CD4-positive, CD25-positive, alpha-beta regulatory T cell (primary cell): ENCODE measurements around the gene DDX5. TPM values are rescaled to one million over a fixed set of nuclear protein-coding genes. Genes with fewer than 3 reads are reported as not detected.
"Not testable (repeated sequence)": the region's sequence is repeated elsewhere in the genome, so short reads cannot be mapped to it uniquely, and the experiment has no call there.

ENCODE experiments used
- ATAC-seq, 2 donors: fragments of 150-1000 bp; cut with Tn5 transposase; one replicate each; pipeline ENCODE4 v1.10.0; 2021; ENCODE audit warnings: low read depth in 2 of 2, moderate number of reproducible peaks in 2 of 2, moderate library complexity in 1 of 2
- DNase-seq, 3 donors: peaks; one replicate each; pipeline versions ENCODE4 v3.0.0 to v3.0.0-alpha.2; 2012 to 2022; ENCODE audit warnings: mixed read lengths in 1 of 3
- H3K27ac ChIP-seq: one replicate; pipeline ENCODE4 v1.7.0; 2013; ENCODE audit warnings: mild to moderate bottlenecking, low read length; ENCODE audit not compliant: insufficient read depth, poor library complexity, severe bottlenecking
- H3K27me3 ChIP-seq: one replicate; pipeline ENCODE4 v1.7.0; 2013; ENCODE audit warnings: low read length; ENCODE audit not compliant: control insufficient read depth, insufficient read depth
- H3K36me3 ChIP-seq: one replicate; pipeline ENCODE4 v1.7.0; 2013; ENCODE audit warnings: mild to moderate bottlenecking, low read length, moderate library complexity; ENCODE audit not compliant: control insufficient read depth, insufficient read depth
- H3K4me1 ChIP-seq: 2 replicates; pipeline ENCODE4 v1.7.0; 2013; ENCODE audit warnings: mild to moderate bottlenecking, low read length; ENCODE audit not compliant: insufficient read depth, control insufficient read depth, poor library complexity, severe bottlenecking
- H3K4me3 ChIP-seq: one replicate; pipeline ENCODE4 v1.7.0; 2013; ENCODE audit warnings: low read depth, mild to moderate bottlenecking, low read length, moderate library complexity
- H3K9me3 ChIP-seq, 2 experiments: 1 replicate in 1 of 2; 2 replicates in 1 of 2; pipeline ENCODE4 v1.7.0; 2013; ENCODE audit warnings: low read length in 2 of 2, mild to moderate bottlenecking in 1 of 2, moderate library complexity in 1 of 2; ENCODE audit not compliant: control insufficient read depth in 2 of 2
- H3K27ac Mint-ChIP-seq, 3 donors: one replicate each; pipeline ENCODE4 v1.8.0; 2020 to 2022; ENCODE audit warnings: mild to moderate bottlenecking in 3 of 3, mixed read lengths in 3 of 3, moderate library complexity in 2 of 3
- H3K27me3 Mint-ChIP-seq: one replicate; pipeline ENCODE4 v1.8.0; 2022; ENCODE audit warnings: mild to moderate bottlenecking, mixed read lengths
- H3K36me3 Mint-ChIP-seq: one replicate; pipeline ENCODE4 v1.8.0; 2020; ENCODE audit warnings: mixed read lengths
- H3K4me1 Mint-ChIP-seq, 4 donors: one replicate each; pipeline ENCODE4 v1.8.0; 2020 to 2022; ENCODE audit warnings: mixed read lengths in 4 of 4, mild to moderate bottlenecking in 1 of 4
- H3K4me3 Mint-ChIP-seq, 4 donors: one replicate each; pipeline ENCODE4 v1.8.0; 2020 to 2022; ENCODE audit warnings: mild to moderate bottlenecking in 4 of 4, mixed read lengths in 4 of 4, moderate library complexity in 3 of 4
- H3K9me3 Mint-ChIP-seq, 7 donors: one replicate each; pipeline ENCODE4 v1.8.0; 2020 to 2022; ENCODE audit warnings: mixed read lengths in 7 of 7, mild to moderate bottlenecking in 3 of 7, moderate library complexity in 2 of 7
- polyA plus RNA-seq, 4 donors: library from polyadenylated mRNA; unstranded; fragments of 300-500 nt; fragmentation: Illumina TruSeq; gene quantifications; one replicate each; pipeline ENCODE4 v1.2.3, GENCODE V29; 2021
- total RNA-seq: library from RNA; stranded (reverse); gene quantifications from one replicate; pipeline ENCODE4 v1.2.3, GENCODE V29; 2022

The DDX5 gene
- total and polyA plus RNA-seq, 5 donors from 2014 or later = 887 to 2,976 (median 1,090) TPM

DNA sequence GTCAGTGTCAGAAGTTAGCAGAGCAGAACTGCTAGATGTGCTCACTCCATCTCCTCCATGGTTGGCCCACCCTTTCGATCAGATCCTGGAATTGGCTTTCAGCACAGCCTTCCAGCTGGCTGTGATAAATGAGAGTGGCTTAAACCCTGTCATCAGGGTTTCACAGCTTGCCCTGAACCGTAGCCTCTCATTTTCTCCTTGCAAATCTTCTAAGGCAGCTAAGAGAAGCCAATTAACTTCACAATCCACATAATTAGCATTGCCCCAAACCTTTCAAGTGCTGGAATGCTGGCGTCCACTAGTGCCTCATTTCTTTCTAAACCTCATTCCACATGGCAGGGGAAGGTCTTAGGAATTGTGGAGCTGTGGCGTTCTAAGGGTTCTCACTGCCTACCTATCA, 35.5 kb downstream of the DDX5 start:
- H3K27ac ChIP-seq = no peak overlapping the region
- no peaks in the 10 kb centered on the region for H3K4me1 ChIP-seq
- H3K27ac Mint-ChIP-seq = peak overlapping the region in 1 of 3 donors; percentile 46
- H3K4me3 ChIP-seq = no peak overlapping the region
- no peaks in the 10 kb centered on the region for H3K36me3 ChIP-seq
- H3K9me3 ChIP-seq = no peaks in the 10 kb centered on the region
- peaks cover 4% of the 10 kb centered on the region for H3K27me3 ChIP-seq
- H3K9me3 Mint-ChIP-seq = no peaks in the 10 kb centered on the region
- no peaks in the 10 kb centered on the region for H3K36me3 Mint-ChIP-seq
- no peak overlapping the region for H3K4me3 Mint-ChIP-seq
- peaks cover 9% of the 10 kb centered on the region for H3K27me3 Mint-ChIP-seq
- no peak for DNase-seq
- no peak for ATAC-seq
- no peaks in the 10 kb centered on the region for H3K4me1 Mint-ChIP-seq

DNA sequence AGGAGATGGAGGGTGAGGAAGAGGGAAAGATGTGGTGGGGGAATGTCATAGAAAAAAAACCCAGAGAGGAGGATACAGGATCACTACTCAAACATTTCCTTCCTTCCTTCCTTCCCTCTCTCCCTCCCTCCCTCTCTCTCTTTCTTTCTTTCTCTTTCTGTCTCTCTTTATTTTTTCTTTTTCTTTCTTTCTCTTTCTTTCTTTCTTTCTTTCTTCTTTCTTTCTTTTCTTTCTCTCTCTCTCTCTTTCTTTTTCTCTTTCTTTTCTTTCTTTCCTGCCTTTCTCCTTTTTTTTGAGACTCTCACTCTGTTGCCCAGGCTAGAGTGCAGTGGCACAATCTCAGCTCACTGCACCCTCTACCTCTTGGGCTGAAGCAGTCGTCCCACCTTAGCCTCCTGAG, 39.3 kb downstream of the DDX5 start:
- not testable (repeated sequence) for H3K4me1 Mint-ChIP-seq, H3K4me3 ChIP-seq, H3K36me3 ChIP-seq, H3K9me3 ChIP-seq, ATAC-seq, H3K27ac ChIP-seq, H3K36me3 Mint-ChIP-seq, H3K27ac Mint-ChIP-seq, DNase-seq, H3K9me3 Mint-ChIP-seq, H3K4me1 ChIP-seq, H3K27me3 ChIP-seq
- H3K4me3 Mint-ChIP-seq = peak overlapping the region in 1 of 4 donors; percentile 44
- H3K27me3 Mint-ChIP-seq = peaks cover 18% of the 10 kb centered on the region

DNA sequence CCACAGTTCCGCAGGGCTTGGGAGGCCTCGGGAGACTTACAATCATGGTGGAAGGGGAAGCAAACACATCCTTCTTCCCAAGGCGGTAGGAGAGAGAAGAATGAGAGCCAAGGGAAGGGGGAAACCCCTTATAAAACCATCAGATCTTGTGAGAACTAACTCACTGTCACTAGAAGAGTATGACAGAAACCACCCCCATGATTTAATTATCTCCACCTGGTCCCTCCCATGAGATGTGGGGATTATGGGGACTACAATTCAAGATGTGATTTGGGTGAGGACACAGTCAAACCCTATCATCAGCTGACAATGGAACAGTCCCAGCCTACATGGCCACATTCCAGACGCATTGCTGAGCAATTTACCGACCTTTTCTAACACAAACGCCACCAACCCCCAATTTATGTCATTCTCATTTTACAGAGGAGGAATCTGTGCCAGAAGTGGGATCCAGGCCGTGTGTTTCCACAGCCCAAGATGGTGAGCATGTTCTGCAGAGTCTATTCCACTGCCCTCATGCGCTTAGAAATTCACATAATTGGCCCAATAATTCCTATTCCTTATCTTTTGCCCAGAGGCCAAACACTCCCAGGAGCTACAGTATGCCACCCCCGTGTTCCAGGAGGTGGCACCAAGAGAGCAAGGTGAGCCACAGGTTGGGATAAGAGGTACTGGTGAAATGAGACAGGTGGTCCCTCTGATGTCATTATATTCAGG, 39.9 kb downstream of the DDX5 start:
- ATAC-seq (no peak), DNase-seq (no peak)
- Histone ChIP-seq H3K27me3 (peaks cover 4% of the 10 kb centered on the region), H3K36me3 (no peaks in the 10 kb centered on the region), H3K4me3 (no peak overlapping the region), H3K27ac (no peak overlapping the region), H3K4me1 (no peaks in the 10 kb centered on the region), H3K9me3 (no peaks in the 10 kb centered on the region)
- peaks cover 18% of the 10 kb centered on the region for H3K27me3 Mint-ChIP-seq
- H3K36me3 Mint-ChIP-seq = no peaks in the 10 kb centered on the region
- H3K27ac Mint-ChIP-seq = peak overlapping the region in 1 of 3 donors; percentile 49
- no peak overlapping the region for H3K4me3 Mint-ChIP-seq
- no peaks in the 10 kb centered on the region for H3K9me3 Mint-ChIP-seq
- H3K4me1 Mint-ChIP-seq = no peaks in the 10 kb centered on the region

DNA sequence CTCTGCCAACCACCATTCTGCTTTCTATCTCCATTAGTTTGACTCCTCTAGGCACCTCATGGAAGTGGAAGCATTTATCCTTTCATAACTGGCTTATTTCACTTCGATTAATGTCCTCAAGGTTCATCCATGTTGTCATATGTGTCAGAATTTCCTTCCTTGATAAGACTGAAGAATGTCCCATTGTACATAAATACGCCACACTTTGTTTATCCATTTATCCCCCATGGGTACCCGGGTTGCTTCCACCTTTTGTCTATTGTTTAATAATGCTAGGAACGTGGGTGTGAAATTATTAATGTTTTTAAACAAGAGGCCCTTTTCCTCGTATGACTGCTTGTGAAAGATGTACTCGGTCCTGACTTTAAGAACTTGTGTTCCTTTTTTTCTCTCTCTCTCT, 44.3 kb downstream of the DDX5 start:
- Histone ChIP-seq H3K4me3 (no peak overlapping the region), H3K9me3 (no peaks in the 10 kb centered on the region), H3K4me1 (peaks cover under 1% of the 10 kb centered on the region), H3K27ac (no peak overlapping the region), H3K36me3 (no peaks in the 10 kb centered on the region), H3K27me3 (peaks cover 4% of the 10 kb centered on the region)
- Mint-ChIP-seq H3K27ac (no peak overlapping the region), H3K27me3 (peaks cover 17% of the 10 kb centered on the region), H3K4me1 (peaks cover 0 to 15% (median 5%) of the 10 kb centered on the region in 4 donors), H3K9me3 (peaks cover 0 to 2% (median 0%) of the 10 kb centered on the region in 7 donors), H3K36me3 (no peaks in the 10 kb centered on the region), H3K4me3 (no peak overlapping the region)
- ATAC-seq (no peak), DNase-seq (no peak)

DNA sequence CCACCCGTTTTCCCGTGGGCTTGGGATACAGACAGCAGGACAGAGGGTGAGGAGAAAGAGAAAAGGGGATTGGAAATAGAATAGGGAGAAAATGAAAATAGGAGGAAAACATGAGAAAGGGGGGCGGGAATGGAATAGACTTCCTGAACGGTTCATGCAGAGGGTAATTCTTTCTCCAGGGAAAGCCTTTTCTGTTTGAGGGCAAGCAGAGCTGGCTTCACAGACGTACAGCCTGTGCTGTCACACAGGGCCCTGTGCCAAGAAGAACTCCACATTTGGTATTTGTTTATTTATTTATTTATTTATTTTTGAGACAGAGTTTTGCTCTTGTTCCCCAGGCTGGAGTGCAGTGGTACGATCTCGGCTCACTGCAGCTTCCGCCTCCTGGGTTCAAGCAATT, 45.1 kb downstream of the DDX5 start:
- Mint-ChIP-seq H3K4me3 (no peak overlapping the region), H3K36me3 (peaks cover 5% of the 10 kb centered on the region), H3K27ac (no peak overlapping the region), H3K27me3 (peaks cover 13% of the 10 kb centered on the region), H3K4me1 (peaks cover 6 to 23% (median 10%) of the 10 kb centered on the region in 4 donors), H3K9me3 (peaks cover 0 to 2% (median 0%) of the 10 kb centered on the region in 7 donors)
- Histone ChIP-seq H3K9me3 (no peaks in the 10 kb centered on the region), H3K27ac (no peak overlapping the region), H3K27me3 (no peaks in the 10 kb centered on the region), H3K4me3 (no peak overlapping the region), H3K4me1 (peaks cover 8% of the 10 kb centered on the region), H3K36me3 (no peaks in the 10 kb centered on the region)
- ATAC-seq (no peak), DNase-seq (no peak)

DNA sequence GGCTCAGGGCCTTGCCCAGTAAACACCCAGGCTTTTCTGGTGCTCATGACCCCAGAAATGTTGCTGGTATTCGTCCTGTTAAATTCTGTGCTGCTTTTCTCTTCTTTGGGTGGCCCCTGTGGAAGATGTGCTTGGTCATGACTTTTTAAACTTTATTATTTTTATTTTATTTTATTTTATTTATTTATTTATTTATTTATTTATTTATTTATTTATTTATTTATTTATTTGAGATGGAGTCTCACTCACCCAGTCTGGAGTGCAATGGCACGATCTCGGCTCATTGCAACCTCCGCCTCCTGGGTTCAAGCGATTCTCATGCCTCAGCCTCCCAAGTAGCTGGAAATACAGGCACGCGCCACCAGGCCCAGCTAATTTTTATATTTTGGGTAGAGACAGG, 46.3 kb downstream of the DDX5 start:
- H3K27ac Mint-ChIP-seq, H3K27ac ChIP-seq, H3K36me3 ChIP-seq, ATAC-seq, H3K27me3 Mint-ChIP-seq, H3K9me3 ChIP-seq, H3K4me3 Mint-ChIP-seq, H3K9me3 Mint-ChIP-seq, DNase-seq, H3K36me3 Mint-ChIP-seq, H3K4me1 ChIP-seq, H3K4me3 ChIP-seq, H3K27me3 ChIP-seq: not testable (repeated sequence)
- peaks cover 6 to 30% (median 10%) of the 10 kb centered on the region in 4 donors for H3K4me1 Mint-ChIP-seq

DNA sequence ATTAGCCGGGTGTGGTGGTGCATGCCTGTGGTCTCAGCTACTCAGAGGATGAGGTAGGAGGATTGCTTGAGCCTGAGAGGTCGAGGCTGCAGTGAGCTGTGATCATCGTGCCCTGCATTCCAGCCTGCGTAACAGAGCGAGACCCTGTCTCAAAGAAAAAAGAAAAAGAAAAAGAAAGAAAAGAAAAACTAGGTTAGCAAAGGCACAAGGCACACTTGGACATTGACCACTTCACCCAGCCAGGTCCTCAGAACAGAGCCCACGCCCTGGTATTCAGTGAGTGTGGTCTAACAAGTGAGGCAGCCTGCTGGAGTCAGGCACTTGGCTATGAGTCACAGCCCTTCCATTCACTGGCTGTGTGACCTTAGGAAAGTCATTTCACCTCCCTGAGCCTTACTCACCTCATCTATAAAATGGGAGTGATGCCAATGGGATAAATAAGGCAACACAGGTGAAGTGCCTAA, 46.8 kb downstream of the DDX5 start:
- Mint-ChIP-seq H3K27ac (no peak overlapping the region), H3K36me3 (peaks cover 5% of the 10 kb centered on the region), H3K4me1 (peaks cover 6 to 30% (median 10%) of the 10 kb centered on the region in 4 donors), H3K27me3 (peaks cover 8% of the 10 kb centered on the region), H3K9me3 (peaks cover 0 to 2% (median 0%) of the 10 kb centered on the region in 7 donors), H3K4me3 (no peak overlapping the region)
- Histone ChIP-seq H3K9me3 (no peaks in the 10 kb centered on the region), H3K27ac (no peak overlapping the region), H3K4me1 (peaks cover 9% of the 10 kb centered on the region), H3K36me3 (no peaks in the 10 kb centered on the region), H3K4me3 (no peak overlapping the region), H3K27me3 (no peaks in the 10 kb centered on the region)
- ATAC-seq (no peak), DNase-seq (no peak)

DNA sequence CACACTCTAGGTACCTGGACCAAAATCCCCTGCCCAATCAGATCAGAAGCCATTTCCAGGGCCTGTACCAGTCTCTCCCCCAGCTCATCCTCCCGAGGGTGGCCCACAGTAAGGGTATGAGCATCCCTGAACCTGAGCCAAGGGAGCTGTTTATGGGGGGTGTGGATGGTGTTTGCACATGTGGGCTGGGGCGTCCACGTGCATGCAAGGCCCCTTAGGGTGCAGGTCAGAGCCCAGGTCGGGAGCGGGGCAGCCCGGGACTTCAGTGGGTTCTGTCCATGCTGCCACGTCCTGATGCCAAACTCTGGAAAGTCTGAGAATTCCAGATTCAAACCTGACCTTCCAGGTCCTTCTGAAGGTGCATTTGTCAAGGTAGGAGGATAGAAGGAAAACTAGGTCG, 47.3 kb downstream of the DDX5 start:
- Histone ChIP-seq H3K9me3 (no peaks in the 10 kb centered on the region), H3K4me3 (no peak overlapping the region), H3K27ac (no peak overlapping the region), H3K27me3 (no peaks in the 10 kb centered on the region), H3K4me1 (peaks cover 9% of the 10 kb centered on the region), H3K36me3 (no peaks in the 10 kb centered on the region)
- peaks cover 0 to 2% (median 0%) of the 10 kb centered on the region in 7 donors for H3K9me3 Mint-ChIP-seq
- DNase-seq (no peak), ATAC-seq (no peak)
- H3K4me3 Mint-ChIP-seq = no peak overlapping the region
- peaks cover 6 to 30% (median 10%) of the 10 kb centered on the region in 4 donors for H3K4me1 Mint-ChIP-seq
- H3K36me3 Mint-ChIP-seq = peaks cover 5% of the 10 kb centered on the region
- H3K27me3 Mint-ChIP-seq = peaks cover 8% of the 10 kb centered on the region
- H3K27ac Mint-ChIP-seq = no peak overlapping the region
